Prostate gland (tissue), 2 donors: Measurements from ENCODE around the gene RBFOX2.

ENCODE experiments used
- POLR2A ChIP-seq: fragments of 450-650 bp; IDR thresholded peaks from one replicate; pipeline ENCODE4 v1.6.1; 2016; ENCODE audit warnings: antibody characterized with exemption, mild to moderate bottlenecking
- TF ChIP-seq, protein P1 (sequence below), 4 experiments: fragments of 200-600 bp in 2 of 4; fragments of 450-650 bp in 2 of 4; sonication (generic) in 2 of 4; IDR thresholded peaks; 1 replicate in 3 of 4; 2 replicates in 1 of 4; pipeline ENCODE4 v1.5.1; 2016 to 2019; ENCODE audit warnings: antibody characterized with exemption in 4 of 4, mild to moderate bottlenecking in 2 of 4, moderate library complexity in 2 of 4

- TF ChIP-seq, protein P1, sequence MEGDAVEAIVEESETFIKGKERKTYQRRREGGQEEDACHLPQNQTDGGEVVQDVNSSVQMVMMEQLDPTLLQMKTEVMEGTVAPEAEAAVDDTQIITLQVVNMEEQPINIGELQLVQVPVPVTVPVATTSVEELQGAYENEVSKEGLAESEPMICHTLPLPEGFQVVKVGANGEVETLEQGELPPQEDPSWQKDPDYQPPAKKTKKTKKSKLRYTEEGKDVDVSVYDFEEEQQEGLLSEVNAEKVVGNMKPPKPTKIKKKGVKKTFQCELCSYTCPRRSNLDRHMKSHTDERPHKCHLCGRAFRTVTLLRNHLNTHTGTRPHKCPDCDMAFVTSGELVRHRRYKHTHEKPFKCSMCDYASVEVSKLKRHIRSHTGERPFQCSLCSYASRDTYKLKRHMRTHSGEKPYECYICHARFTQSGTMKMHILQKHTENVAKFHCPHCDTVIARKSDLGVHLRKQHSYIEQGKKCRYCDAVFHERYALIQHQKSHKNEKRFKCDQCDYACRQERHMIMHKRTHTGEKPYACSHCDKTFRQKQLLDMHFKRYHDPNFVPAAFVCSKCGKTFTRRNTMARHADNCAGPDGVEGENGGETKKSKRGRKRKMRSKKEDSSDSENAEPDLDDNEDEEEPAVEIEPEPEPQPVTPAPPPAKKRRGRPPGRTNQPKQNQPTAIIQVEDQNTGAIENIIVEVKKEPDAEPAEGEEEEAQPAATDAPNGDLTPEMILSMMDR (IDR thresholded peaks at IDR 0.05) = no peak
- TF ChIP-seq POLR2A = no peak
These were observed 534 bp downstream of the RBFOX2 start for GRCh38 chr22:36027935-36028645.
